ENCODE results near the gene LCE4A.
"Not testable (repeated sequence)": the region's sequence is repeated elsewhere in the genome, so short reads cannot be mapped to it uniquely, and the experiment has no call there.

LCE4A gene

DNA sequence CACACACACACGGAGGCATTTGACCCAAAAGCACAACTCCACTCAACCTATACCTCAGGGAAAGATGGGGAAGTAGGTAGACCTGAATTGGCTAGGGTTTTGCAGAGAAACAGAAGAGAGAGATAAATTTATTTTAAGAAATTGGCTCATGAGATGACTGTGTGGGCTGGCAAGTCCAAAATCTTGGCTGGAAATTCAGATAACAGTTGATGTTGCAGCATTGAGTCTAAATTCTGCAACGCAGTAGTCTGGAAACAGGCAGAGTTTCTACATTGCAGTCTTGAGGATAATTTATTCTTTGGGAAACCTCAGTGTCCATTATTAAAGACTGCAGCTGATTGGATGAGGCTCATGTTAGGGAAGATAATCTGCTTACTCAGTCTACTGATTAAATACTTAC is 26.3 kb upstream of the LCE4A start:
- TF ChIP-seq, protein P1, sequence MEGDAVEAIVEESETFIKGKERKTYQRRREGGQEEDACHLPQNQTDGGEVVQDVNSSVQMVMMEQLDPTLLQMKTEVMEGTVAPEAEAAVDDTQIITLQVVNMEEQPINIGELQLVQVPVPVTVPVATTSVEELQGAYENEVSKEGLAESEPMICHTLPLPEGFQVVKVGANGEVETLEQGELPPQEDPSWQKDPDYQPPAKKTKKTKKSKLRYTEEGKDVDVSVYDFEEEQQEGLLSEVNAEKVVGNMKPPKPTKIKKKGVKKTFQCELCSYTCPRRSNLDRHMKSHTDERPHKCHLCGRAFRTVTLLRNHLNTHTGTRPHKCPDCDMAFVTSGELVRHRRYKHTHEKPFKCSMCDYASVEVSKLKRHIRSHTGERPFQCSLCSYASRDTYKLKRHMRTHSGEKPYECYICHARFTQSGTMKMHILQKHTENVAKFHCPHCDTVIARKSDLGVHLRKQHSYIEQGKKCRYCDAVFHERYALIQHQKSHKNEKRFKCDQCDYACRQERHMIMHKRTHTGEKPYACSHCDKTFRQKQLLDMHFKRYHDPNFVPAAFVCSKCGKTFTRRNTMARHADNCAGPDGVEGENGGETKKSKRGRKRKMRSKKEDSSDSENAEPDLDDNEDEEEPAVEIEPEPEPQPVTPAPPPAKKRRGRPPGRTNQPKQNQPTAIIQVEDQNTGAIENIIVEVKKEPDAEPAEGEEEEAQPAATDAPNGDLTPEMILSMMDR (IDR thresholded peaks at IDR 0.05; ENCODE audit: low read depth, low read length), result no peak
- no peak overlapping the region for H3K4me3 ChIP-seq (ENCODE audit: low read depth, low read length)

DNA sequence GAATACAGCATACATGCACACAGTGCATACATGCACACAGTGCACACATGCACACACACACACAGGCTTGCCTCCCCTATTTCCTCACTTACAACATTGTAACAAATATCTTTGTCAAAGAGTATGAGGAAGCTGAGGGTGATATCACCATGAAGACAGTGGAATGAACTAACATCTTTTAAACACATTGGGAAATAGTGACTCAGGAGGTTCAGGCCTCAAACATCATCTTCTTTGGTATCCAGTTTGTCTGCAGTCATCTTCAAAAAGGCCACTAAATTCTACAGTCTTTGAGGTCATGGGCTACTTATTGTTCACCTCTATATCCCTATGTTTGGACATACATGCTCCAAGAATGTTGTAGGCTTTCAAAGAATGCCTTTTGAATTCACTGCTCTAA is 24.1 kb upstream of the LCE4A start:
- H3K4me3 ChIP-seq (ENCODE audit: low read depth, low read length), result no peak overlapping the region
- TF ChIP-seq, protein P1 (IDR thresholded peaks at IDR 0.05; ENCODE audit: low read depth, low read length), result no peak

DNA sequence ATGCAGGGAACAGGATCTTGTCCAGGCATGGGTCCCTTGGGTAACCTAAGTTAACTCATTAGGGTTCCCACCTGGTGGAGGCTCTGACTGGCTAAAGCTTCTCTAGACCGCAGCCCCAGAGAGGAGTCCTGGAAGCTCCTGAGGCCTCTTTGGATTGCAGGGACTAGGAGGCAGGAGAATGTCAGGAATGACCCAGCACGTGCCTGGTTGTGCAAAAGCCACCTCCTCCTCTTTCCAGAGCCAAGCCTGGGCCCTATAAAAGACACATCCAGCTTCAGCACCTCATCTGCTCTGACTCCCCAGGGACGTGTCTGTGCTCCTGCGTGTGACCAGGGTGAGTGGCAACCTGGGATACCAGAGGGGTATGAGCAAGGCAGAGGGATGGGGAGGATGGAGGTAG is 22.1 kb upstream of the LCE4A start, which contains the start of gene LCE2B:
Gene LCE2B (plus strand): TSS at position 301 of the 400 bp plus-strand sequence. CDS start 721 bp downstream, outside the sequence.
- H3K4me3 ChIP-seq (ENCODE audit: low read depth, low read length), result not testable (repeated sequence)

DNA sequence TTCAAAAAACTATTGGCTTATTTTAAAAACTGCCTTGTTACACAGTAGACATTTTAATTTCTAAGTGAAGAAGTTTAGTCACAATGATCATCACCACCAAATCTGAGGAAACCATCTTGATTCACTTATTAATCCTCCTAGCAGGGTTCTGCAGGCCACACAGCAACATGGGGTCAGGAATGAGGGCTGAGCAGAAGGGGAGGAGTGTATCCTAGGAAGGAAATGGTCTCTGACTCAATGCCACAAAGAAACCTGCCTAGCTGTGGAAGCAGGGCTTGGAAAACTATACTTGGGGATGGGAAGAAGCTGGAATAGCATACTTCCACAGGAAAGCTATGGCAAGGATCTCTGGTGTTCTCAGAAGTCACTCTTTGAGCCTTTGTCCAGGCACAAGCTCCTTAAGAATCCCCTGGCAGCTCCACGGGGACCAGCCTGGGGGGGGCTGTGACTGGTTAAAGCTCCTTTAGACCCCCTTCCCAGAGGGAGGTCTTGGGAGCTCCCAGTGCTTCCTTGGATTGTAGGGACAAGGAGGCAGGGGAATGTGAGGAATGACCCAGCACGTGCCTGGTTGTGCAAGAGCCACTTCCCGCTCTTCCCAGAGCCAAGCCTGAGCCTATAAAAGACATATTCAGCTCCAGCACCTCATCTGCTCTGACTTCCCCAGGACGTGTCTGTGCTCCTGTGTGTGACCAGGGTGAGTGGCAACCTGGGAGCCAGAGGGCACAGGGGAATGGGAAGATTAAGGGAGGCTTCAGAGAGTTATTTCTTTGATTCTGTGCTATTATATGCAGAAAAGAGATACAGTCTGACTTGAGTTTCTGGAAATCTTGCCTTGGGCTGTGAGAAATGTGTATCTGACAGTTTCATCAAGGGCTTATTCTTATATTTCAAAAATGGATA is 10.0 kb upstream of the LCE4A start, which contains the start of gene LCE2A:
Gene LCE2A (plus strand): TSS at position 645 of the 900 bp plus-strand sequence. CDS start 557 bp downstream, outside the sequence.
- no peak within 1 kb of the TSS for H3K4me3 ChIP-seq (ENCODE audit: low read depth, low read length)
- TF ChIP-seq, protein P1 (IDR thresholded peaks at IDR 0.05; ENCODE audit: low read depth, low read length), result no peak

DNA sequence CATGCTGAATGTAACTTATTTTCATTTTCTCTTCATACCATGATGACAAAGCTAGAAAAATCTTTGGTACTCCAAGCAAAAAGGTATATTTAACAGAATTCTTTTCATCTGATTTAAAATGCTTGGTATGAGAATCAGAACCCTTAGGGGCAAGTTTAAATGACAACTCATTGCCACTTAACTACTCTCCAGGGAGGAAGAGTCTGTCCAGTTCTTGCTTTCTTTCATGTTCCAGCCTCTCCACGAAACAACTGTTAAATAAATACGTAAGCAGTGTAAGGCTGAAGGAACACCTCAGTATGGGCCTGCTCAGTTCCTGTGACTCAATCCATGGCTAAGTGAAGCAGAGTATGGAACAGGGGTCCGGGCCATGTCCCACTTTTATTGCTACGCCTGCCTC is 8.2 kb upstream of the LCE4A start:
- TF ChIP-seq, protein P1 (IDR thresholded peaks at IDR 0.05; ENCODE audit: low read depth, low read length), result no peak
- H3K4me3 ChIP-seq (ENCODE audit: low read depth, low read length), result no peak overlapping the region

DNA sequence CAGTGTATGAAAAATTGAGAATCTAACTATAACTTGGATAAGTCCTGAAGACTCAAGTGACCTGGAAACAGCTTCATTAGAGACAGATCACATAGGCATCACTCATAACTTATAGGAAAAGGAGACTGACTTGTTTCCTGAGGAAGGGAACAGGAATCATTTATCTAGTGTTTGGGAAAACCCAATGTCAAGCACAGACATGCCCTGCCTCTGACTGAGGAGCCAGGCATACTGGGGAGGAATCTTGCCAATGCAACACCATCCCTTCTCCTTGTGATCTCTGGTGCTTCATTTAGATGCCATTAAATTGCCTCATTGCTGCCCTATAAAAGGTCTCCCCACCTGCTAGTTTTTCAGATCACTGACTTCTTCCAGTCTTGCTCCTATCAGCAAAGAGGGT is 10.3 kb downstream of the LCE4A start:
- no peak overlapping the region for H3K4me3 ChIP-seq (ENCODE audit: low read depth, low read length)
- TF ChIP-seq, protein P1 (IDR thresholded peaks at IDR 0.05; ENCODE audit: low read depth, low read length), result no peak

DNA sequence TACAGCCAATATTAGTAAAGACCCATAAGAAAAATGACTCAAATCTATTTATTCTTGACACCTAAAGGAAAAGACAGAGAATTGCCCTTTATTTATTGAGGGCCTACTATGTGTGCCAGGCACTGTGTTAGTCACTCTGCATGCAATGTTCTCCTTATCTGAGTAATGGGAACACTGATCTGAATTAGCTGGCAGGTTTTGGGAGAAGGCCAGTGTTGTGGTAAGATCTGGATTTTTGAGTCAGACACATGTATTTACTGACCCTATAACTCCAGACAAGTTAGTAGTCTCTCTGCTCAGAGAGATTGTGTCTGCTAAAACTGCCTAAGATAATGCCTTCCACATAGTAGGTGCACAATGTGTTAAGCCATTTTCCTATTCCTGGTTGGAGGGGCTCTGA is 17.3 kb downstream of the LCE4A start:
- TF ChIP-seq, protein P1 (IDR thresholded peaks at IDR 0.05; ENCODE audit: low read depth, low read length), result no peak
- no peak overlapping the region for H3K4me3 ChIP-seq (ENCODE audit: low read depth, low read length)
